NAMALWA (cell line): Measurements from ENCODE around the gene HSH2D.

Source experiments
- DNase-seq: peaks from one replicate; pipeline ENCODE4 v3.0.0-alpha.2; 2015; ENCODE audit warnings: low spot score

The HSH2D gene

GRCh38 chr19:16121141-16121540, 22.3 kb upstream of the HSH2D start:
- no peak for DNase-seq

- no peak for DNase-seq
Measured at GRCh38 chr19:16121967-16122366, 21.5 kb upstream of the HSH2D start.

DNA sequence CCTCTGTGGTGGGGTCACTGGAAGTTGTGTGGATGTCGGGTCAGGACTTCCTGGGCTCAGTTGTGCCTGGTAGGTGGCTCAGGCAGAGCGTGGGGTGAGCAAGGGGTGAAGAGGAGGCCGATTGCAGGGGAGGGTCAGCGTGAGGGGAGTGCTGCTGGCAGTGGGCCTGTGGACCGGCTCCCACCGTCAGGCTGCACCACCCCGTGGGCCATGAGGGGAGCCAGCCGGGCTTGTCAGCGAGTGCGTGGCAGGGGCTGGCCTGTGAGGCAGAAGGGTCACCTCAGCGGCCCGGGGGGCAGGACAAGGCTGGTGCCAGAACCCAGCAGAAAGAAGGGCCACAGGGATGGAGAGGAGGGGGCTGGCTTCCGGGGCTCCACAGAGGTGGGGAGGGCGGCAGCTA, 18.5 kb upstream of the HSH2D start:
- no peak for DNase-seq

GRCh38 chr19:16125737-16126495, 17.6 kb upstream of the HSH2D start:
- DNase-seq, result no peak

DNA sequence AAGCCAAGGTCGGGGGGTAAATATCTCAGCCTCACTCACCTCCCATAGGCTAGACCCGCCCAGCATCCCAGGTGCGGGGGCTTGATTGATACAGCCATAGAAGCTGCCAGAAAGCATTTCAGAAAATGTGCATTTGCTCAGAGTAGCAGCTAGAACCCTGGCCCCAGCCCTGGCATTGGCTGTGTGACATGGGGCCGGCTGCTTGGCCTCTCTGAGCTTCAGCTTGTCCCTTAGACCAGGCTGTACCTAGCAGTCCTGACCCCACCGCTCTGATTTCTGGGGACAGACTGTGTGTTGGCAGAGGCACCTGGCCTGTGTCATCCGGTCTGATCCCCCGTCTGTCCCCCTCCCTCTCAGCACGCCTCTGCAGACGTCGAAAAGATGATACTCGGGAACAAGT, 16.4 kb upstream of the HSH2D start:
- DNase-seq, result no peak

DNA sequence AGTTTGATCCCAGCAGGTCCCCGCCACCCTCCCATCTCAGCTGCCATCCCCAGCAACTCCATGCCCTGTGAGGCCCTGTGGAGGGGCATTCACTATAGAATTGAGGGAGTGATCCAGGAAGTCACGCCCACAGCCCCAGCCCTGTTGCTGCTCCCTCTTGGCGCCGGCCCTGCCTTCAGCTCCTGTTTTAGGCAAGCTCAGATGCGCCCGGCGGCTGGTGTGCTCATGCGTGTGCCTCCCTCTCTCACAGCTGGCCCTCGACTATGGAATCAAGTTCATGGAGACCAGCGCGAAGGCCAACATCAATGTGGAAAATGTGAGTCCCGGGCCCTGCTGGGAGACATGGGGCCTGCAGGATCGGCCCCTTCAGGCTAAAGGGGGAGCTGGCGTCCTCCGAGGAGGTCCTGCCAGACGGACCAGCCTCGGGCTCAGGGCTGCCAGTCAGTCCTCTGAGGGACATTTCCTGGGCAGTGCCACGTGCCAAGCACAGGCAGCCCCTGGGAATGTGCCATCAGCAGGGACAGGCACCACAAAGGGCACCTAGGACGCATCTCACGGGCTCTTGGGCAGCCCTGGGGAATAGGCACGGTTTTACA, 15.6 kb upstream of the HSH2D start:
- no peak for DNase-seq

GRCh38 chr19:16131648-16132047, 11.8 kb upstream of the HSH2D start:
- DNase-seq, result no peak

DNA sequence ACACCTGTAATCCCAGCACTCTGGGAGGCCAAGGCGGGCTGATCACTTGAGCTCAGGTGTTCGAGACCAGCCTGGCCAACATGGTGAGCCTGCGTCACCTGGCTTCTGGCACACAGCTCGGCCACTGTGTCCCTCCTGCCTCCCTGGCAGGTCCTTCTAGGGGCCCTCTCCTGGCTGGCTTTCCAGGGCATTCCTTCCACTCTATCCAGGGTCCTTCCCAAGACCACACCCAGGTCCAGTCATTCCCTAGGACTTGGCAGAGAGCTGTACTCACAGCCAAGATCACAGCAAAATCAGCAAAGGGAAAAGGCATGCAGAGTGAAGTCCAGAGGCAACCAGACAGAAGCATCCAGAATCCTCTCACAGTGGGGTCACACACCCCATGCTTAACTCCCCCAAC, 9.7 kb upstream of the HSH2D start:
- no peak for DNase-seq

DNA sequence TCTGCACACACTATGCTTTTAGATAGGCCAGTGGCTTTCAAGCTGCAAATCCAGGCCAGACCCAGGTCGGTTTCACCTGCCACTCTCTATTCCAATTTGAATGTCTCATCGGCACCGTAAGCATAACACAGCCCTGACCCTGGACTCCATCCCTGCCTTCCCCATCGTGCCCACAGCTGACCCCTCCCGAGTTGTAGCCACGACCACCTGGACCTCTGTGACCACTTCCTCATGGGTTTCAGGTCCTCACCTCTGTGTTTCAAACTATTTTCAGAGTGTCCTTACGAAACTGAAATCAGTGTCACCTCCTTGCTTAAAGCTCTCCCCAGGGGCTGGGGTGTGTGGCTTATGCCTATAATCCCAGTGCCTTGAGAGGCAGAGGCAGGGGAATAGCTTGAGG, 9.0 kb upstream of the HSH2D start:
- no peak for DNase-seq

DNA sequence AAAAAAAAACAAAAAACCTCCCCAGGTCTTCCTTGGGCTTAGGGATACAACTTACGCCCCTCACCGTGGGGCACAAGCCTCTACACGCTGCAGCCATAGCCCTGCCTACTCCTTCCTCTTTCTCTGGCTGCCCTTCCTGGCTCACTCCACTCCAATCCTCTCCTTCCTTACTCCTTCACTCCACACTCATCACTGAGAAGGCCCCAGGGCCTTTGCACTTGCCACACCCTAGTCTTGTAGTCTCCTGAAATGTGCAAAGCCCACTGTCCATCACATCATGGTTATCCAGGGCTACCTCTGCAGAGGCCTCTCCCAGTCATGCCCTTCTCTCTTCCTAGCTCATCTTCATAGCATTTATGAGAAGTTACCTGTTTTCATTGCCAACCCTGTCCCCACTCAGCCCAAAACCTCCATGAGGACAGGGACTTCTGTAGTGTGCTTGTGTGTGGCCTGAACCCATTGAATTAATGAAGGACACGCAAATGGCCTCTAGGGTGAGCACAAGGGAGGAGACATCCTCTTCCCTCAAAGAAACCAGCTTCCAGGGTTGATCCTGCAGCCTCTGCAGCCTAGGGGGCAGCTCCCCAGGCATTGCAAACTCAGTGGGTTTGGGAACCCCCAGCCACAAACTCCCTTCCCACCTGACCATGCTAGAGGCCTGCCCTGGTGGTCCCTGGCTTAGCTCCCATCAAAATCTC, 7.9 kb upstream of the HSH2D start:
- DNase-seq, result no peak

DNA sequence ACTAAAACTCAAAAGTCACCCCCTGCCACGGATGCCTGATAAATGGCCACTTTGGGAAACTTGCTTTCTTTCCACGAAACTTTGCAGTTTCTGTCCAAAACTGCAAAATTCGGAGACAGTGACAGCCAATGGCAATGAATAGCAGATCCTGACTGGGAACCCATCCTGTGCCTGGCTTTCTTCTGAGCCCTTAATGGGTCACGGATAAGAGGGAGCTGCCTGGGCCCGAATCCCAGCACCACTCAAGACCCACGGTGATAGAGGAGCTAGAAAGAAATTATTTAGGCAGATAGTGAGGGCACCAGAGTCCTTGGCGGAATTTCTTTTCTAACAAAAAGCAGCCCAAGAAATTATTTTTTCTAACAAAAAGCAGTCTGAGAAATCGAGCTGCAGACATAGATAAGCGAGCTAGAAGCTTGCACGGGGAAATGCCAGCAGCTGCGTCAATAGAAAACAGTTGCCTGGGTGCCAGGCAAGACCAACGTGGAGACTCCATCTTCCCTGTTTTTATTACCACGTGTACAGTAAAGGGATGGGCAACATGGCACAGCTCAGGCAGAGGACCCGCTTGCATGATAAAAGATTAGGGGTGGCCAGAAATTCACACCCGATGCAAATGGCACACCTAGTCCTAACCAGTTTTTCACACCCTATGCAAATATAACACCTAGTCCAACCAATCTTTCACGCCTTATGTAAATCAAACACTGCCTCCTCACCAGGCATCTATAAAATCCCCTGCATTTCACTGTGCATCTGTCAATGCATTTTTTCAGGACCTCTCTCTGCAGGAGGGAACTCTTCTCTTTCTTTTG, 7.1 kb upstream of the HSH2D start:
- DNase-seq, result peak; percentile 69

GRCh38 chr19:16139752-16140151, 3.7 kb upstream of the HSH2D start:
- no peak for DNase-seq

DNA sequence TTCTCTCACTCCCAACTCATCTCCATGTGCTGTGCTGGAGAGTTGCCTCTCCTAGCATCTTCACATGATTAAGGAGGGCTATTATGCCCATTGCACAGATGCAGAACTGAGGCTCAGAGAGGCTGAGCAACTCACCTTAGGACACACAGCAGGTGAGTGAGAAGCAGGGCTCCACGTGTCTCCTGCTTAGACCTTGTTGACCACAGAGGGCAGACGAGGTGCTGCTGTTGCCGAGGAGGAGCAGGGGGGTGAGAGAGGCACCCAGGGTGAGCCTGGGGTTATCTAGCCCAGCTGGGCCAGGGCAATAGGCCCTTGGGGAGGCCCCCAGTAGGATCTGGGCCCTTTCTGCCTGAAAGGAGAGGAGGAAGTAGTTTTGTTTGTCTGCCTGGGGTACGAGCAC, 2.4 kb upstream of the HSH2D start:
- peak; percentile 93 for DNase-seq

- DNase-seq, result no peak
Measured at GRCh38 chr19:16142032-16142580, 1.4 kb upstream of the HSH2D start.

DNA sequence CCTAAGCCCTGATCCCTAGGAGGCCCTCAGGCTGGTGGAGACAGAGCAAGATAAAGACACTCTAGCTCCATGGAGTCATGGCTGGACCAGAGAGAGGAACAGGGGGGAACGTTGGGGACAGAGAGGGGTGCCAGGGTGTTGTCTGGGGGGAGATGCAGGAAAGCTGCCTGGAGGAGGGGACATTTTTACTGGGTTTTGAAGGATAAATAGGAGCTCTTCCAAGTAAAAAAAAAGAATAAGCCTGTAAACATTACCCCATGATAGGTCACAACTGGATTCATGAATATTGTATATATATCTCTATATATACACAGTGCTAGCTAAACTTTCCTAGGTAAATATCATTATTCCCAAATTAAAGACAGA, 714 bp downstream of the HSH2D start:
- no peak for DNase-seq

- DNase-seq, result no peak
Measured at GRCh38 chr19:16146112-16146511, 2.6 kb downstream of the HSH2D start.

DNA sequence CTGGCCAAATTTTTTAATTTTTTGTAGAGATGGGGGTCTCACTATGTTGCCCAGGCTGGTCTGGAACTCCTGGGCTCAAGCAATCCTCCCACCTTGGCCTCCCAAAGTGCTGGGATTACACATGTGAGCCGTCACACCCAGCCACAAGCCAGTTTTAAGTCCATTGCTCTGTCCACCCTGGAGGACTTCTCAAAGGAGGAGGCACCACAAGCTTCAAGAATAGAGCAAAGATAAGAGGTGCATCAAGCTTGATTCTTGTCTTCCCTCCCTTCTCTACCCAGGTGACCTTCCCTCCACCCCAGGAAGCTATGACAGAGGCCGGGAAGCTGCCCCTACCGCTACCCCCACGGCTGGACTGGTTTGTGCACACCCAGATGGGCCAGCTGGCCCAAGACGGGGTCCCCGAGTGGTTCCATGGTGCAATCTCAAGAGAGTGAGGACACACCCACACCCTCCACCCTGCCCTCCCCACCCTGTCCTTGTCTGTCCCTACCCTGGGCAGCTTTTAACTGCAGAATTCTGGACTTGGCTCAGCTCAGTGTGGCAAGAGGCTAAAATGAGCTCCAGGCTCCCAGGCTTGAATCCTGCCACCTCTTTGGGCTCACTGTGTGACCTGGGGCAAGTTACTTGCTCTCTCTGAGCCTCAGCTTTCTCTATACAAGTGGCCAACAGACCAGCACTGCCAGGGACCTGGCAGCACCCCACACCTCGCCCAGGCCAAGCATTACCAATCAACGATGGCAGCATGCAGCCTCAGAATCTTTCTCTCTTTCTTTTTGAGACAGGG, 5.2 kb downstream of the HSH2D start:
- no peak for DNase-seq

- DNase-seq, result peak; percentile 71
Measured at GRCh38 chr19:16153582-16154336, 10.3 kb downstream of the HSH2D start.

DNA sequence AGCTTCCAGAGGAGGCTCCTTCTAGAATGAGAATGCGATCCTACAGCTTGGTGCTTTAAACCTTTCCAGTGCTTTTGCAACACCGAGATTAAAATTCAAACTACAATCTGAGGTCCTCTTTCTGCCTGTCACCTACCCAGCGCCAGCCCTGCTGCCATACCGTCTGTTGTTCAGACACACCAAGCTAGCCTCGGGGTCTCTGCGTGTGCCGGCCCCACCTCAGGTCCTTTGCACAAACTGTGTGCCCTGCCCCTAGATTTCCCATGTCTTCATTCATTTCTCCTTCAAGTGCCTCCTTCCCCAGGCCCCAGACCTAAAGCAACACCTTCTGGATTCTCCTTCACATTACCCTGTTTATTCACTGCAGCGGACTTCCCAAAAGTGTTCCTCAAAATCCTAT, 11.1 kb downstream of the HSH2D start:
- DNase-seq, result no peak

GRCh38 chr19:16155128-16155527, 11.6 kb downstream of the HSH2D start:
- DNase-seq, result no peak

DNA sequence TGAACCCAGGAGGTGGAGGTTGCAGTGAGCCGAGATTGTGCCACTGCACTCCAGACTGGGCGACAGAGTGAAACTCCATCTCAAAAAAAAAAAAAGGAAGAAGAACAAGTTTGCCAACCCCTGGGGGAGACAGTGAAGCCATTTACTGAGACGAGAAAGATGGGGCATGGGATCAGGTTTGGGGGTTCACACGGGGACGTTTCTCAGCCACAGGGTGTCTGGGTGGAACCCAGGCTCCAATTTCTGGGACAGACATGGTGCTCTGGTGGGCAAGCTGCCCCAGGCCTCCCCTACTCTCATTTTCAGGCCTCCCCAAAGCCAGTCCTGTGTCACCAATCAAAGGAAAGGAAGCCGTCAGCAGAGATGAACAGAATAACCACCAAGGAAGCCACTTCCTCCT, 13.4 kb downstream of the HSH2D start:
- DNase-seq, result no peak
